Aorta (tissue), 5 donors: ENCODE measurements around the gene GLT1D1. TPM values are rescaled to one million over a fixed set of nuclear protein-coding genes. Genes with fewer than 3 reads are reported as not detected.

Experiments used
- ATAC-seq: fragments of 200-7000 bp; cut with Tn5 transposase; one replicate; pipeline ENCODE4 v1.9.1; 2022; ENCODE audit warnings: moderate library complexity; ENCODE audit not compliant: low FRiP score
- DNase-seq, 2 donors: peaks; one replicate each; pipeline ENCODE4 v3.0.0-alpha.2; 2020
- H3K27ac ChIP-seq, 2 donors: one replicate each; pipeline ENCODE4 v1.5.1; 2013; ENCODE audit warnings: low read length in 2 of 2, mild to moderate bottlenecking in 2 of 2, moderate library complexity in 2 of 2, control low read depth in 1 of 2, inconsistent platforms in 1 of 2, low read depth in 1 of 2
- H3K27me3 ChIP-seq, 2 donors: one replicate each; pipeline ENCODE4 v1.6.1; 2013; ENCODE audit warnings: control low read depth in 1 of 2, low read length in 1 of 2, mild to moderate bottlenecking in 1 of 2, moderate library complexity in 1 of 2; ENCODE audit not compliant: insufficient read depth in 2 of 2, control insufficient read depth in 1 of 2
- H3K36me3 ChIP-seq, 2 donors: one replicate each; pipeline ENCODE4 v1.6.1; 2013; ENCODE audit warnings: control low read depth in 1 of 2, low read length in 1 of 2, mild to moderate bottlenecking in 1 of 2; ENCODE audit not compliant: insufficient read depth in 2 of 2, control insufficient read depth in 1 of 2
- H3K4me1 ChIP-seq, 2 donors: one replicate each; pipeline ENCODE4 v1.6.1; 2013; ENCODE audit warnings: low read length in 2 of 2, control low read depth in 1 of 2, mild to moderate bottlenecking in 1 of 2, moderate library complexity in 1 of 2; ENCODE audit not compliant: insufficient read depth in 2 of 2, control insufficient read depth in 1 of 2
- H3K4me3 ChIP-seq, 2 donors: one replicate each; pipeline ENCODE4 v1.5.1; 2013; ENCODE audit warnings: low read length in 2 of 2, control low read depth in 1 of 2, mild to moderate bottlenecking in 1 of 2
- H3K9me3 ChIP-seq: one replicate; pipeline ENCODE4 v1.6.1; 2013; ENCODE audit warnings: mild to moderate bottlenecking, low read length; ENCODE audit not compliant: control insufficient read depth
- WGBS, 2 donors: extraction: QIAGEN DNeasy Blood & Tissue Kit; methylation state at CpG; one replicate each; pipeline ENCODE4 v1.1.7; 2013; 5-methylcytosine and 5-hydroxymethylcytosine counted together
- intact Hi-C, 2 donors: fragments of 100-400 bp; cut with DNase I; formaldehyde crosslinking; loops; one replicate each; pipeline versions ENCODE4 v1.14.2 to v1.15.0; 2022
- polyA plus RNA-seq, 2 donors: library from polyadenylated mRNA; stranded (reverse); fragments of 200-250 nt; gene quantifications; one replicate each; pipeline ENCODE4 v1.2.3, GENCODE V29; 2013
- total RNA-seq, 2 donors: library from RNA; stranded (reverse); fragmentation: NEBNext Ultra II Directional; extraction: Animal tissue kit (Norgen Biotek cat#: 25700); gene quantifications; one replicate each; pipeline ENCODE4 v1.2.1, GENCODE V29; 2021
- donor health status: healthy with polysubstance abuse.
- donor health status: Bipolar disorder and iron deficiency.
- donor health status: DM: no; HTN: no; CAD: no.
- donor health status: DM: no; HTN: no; CAD: no.
- donor health status: DM: yes; HTN: yes; CAD: no.

Gene GLT1D1
- total and polyA plus RNA-seq, 4 donors = 0.54 to 1.4 (median 0.78) TPM; not detected in 1

DNA sequence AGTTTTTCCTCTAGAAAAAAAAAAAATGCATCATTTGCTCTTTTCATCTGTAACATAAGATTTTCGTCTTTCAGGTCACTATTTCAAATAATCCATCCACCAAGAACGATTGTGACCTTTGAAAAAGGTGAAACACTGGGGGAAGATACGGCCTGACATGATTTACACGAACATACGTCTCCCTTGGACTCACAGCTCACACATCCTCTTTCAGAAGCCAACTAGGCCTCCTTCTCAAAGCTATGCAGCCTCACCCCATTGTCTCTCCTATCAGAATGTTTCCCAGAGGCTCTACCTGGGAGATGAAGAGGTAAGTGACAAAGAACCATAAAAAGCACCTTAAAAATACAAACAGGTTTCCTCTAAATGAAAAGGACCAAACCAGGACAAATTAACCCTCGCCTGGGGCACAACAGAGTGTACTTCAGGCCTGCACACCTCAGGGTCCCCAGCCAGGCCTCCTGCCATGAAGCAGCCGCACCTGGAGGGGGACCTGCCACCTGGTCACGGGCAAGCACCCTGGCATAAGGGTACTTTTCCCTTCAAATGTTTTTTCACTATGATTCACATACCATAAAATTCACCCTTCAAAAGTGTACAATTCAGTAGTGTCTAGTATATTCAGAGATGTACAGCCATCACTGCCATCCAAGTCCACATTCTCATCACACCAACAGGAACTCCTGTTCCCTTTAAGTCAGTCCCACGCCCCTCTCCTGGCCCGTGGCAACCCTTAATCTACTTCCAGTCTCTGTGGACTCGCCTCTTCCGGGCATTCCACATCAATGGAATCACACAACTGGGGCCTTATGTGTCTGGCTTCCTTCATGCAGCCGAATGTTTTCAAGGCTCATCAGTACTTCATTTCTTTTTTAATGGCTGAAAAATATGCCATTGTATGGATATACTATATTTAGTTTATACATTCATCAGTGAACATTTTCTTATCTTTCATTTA, 34.9 kb upstream of the GLT1D1 start:
- H3K4me3 ChIP-seq = no peak overlapping the region

DNA sequence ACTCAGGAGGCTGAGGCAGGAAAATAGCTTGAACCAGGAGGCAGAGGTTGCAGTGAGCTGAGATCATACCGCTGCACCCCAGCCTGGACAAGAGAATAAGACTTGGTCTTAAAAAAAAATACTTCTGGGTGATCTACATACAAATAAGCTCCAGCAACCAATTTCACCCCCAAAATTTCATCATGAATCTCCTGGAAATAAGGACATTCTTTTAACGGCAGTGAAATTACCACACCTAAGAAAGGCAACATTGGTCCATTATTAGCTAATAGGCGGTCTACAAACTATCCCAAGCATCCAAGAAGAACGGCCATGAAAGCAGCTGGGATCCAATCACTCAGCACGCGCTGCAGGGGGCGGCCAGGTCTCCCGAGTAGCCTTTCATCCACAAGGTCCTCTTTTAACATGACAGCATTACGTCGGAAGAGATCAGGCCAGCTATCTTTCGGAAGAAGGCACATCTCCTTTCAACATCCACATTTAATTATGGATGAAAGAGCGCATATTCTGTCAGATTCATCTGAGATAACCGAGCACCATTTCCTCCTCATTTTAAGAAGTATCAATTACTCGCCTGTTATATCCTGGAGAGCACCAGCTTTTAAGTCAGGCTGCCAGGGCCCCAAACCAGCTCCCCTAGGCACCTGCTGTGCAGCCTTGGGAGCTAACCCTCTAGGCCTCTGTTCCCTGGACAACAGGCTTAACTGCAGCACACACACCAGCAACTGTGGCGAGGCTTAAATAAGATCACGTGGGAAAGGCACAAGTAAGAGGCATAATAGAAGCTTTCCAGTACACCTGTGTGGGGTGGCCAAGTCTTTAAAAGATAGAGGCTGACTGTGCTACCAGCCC, 33.8 kb upstream of the GLT1D1 start:
- Histone ChIP-seq H3K4me3 (no peak overlapping the region), H3K27ac (peak overlapping the region in 1 of 2 donors; percentile 42), H3K9me3 (no peaks in the 10 kb centered on the region), H3K4me1 (peaks cover 0 to 8% of the 10 kb centered on the region in 2 donors), H3K27me3 (no peaks in the 10 kb centered on the region), H3K36me3 (no peaks in the 10 kb centered on the region)
- DNase-seq = no peak
- intact Hi-C loops = no loop called here
- WGBS, 2 donors = 83 to 84% methylated on average over 16 of the region's 16 CpGs
- no peak for ATAC-seq

More for the DNA sequence above, 34.9 kb upstream of the GLT1D1 start:
- H3K27me3 ChIP-seq = no peaks in the 10 kb centered on the region
- H3K36me3 ChIP-seq = peaks cover 0 to 3% of the 10 kb centered on the region in 2 donors
- H3K27ac ChIP-seq = peak overlapping the region; percentile 86 to 93
- DNase-seq = peak in 1 of 2 donors; percentile 74
- peaks cover 2 to 11% of the 10 kb centered on the region in 2 donors for H3K4me1 ChIP-seq
- H3K9me3 ChIP-seq = no peaks in the 10 kb centered on the region
- WGBS, 2 donors = 18 to 25% methylated on average over 13 of the region's 13 CpGs
- ATAC-seq = peak; percentile 30
- intact Hi-C loops = no loop called here

DNA sequence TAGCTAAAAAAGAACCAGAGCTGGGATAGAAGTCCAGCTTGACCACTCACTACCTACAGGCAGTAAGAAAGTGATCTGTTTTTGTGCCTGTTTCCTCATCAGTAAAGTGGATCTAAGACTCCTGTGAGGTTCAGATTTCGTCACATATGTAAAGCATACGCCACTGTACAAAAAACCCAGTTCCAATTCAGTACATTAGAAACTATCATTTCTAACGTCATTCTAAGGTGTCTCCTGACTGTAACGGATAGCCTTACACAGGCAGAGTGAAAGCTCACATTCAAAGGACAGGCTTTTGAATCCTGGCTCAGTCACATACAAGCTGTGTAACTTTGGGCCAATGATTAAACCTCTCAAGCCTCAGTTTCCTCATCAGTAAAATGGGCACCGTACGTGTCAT, 33.0 kb upstream of the GLT1D1 start:
- Histone ChIP-seq H3K4me3 (no peak overlapping the region), H3K4me1 (peaks cover 0 to 6% of the 10 kb centered on the region in 2 donors)
- WGBS, 2 donors = 92 to 96% methylated on average over 6 of the region's 6 CpGs

GRCh38 chr12:128820723-128821432, 32.4 kb upstream of the GLT1D1 start:
- Histone ChIP-seq H3K9me3 (no peaks in the 10 kb centered on the region), H3K4me3 (no peak overlapping the region), H3K4me1 (peaks cover 0 to 3% of the 10 kb centered on the region in 2 donors), H3K27ac (peak overlapping the region in 1 of 2 donors; percentile 1), H3K27me3 (no peaks in the 10 kb centered on the region), H3K36me3 (no peaks in the 10 kb centered on the region)
- intact Hi-C loops = no loop called here
- 72 to 73% methylated on average over 7 of the region's 7 CpGs for WGBS, 2 donors
- ATAC-seq (no peak), DNase-seq (peak in 1 of 2 donors; percentile 81)

More for the DNA sequence above, 33.0 kb upstream of the GLT1D1 start:
- Histone ChIP-seq H3K27me3 (no peaks in the 10 kb centered on the region), H3K9me3 (no peaks in the 10 kb centered on the region), H3K36me3 (no peaks in the 10 kb centered on the region), H3K27ac (peak overlapping the region in 1 of 2 donors; percentile 8)
- ATAC-seq (no peak), DNase-seq (no peak)
- intact Hi-C loops = no loop called here

- H3K4me1 ChIP-seq = no peaks in the 10 kb centered on the region
- intact Hi-C loops = loop anchor here in 1 of 2 donors (1.0 kb wide), 1 partner anchor 97 kb away; no protein-coding TSS in a partner anchor
- 1% methylated on average over 61 to 88 of the region's 88 CpGs for WGBS, 2 donors
Measured at GRCh38 chr12:128823216-128823915, 29.9 kb upstream of the GLT1D1 start.

GRCh38 chr12:128823916-128824839, 29.1 kb upstream of the GLT1D1 start, which contains the start of gene SLC15A4:
Gene SLC15A4, minus strand, starts transcription at chr12:128823958. Its CDS starts 15 bp downstream, at chr12:128823943.
- H3K9me3 ChIP-seq = peaks cover 3% of the 10 kb centered on the region
- H3K4me1 ChIP-seq = no peaks in the 10 kb centered on the region
- no peaks in the 10 kb centered on the region for H3K27me3 ChIP-seq
- intact Hi-C loops = loop anchor here in 1 of 2 donors (1.0 kb wide), 2 partner anchors 42 to 96 kb away; no protein-coding TSS in a partner anchor
- peak within 1 kb of the TSS; percentile 66 to 73 for H3K4me3 ChIP-seq
- peak within 1 kb of the TSS; percentile 44 to 81 for H3K27ac ChIP-seq
- WGBS, 2 donors = 1 to 3% methylated on average over 59 to 63 of the region's 63 CpGs
- peak; percentile 99 for ATAC-seq
- no peaks in the 10 kb centered on the region for H3K36me3 ChIP-seq
- DNase-seq = peak; percentile 99

More at GRCh38 chr12:128823216-128823915, 29.9 kb upstream of the GLT1D1 start:
- ATAC-seq (no peak), DNase-seq (no peak)
- Histone ChIP-seq H3K4me3 (peak overlapping the region; percentile 64 to 66), H3K27me3 (no peaks in the 10 kb centered on the region), H3K27ac (peak overlapping the region; percentile 40 to 64), H3K36me3 (no peaks in the 10 kb centered on the region), H3K9me3 (peaks cover 3% of the 10 kb centered on the region)

DNA sequence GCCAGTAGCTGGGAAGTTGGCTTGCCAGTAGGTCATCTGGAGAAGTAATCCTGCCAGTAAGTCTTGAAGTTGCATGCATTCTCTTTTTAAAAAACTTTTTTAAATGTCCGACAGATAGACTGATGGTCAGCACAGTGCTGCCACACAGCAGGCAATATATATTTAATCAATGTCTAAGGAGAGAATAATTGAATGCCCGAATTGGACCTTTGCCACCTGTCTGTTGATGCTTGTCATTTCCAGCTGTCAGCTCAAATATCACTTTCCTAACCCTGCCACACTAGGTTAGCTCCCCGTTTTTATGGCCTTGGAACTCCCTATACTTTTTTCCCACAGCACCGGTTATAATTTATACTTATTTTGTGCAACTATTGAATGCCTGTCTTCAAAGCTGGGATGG, 27.4 kb upstream of the GLT1D1 start:
- Histone ChIP-seq H3K9me3 (peaks cover 3% of the 10 kb centered on the region), H3K4me1 (no peaks in the 10 kb centered on the region), H3K27ac (no peak overlapping the region), H3K36me3 (no peaks in the 10 kb centered on the region), H3K27me3 (no peaks in the 10 kb centered on the region), H3K4me3 (no peak overlapping the region)
- intact Hi-C loops = no loop called here
- DNase-seq (no peak), ATAC-seq (no peak)
- WGBS, 2 donors = 77 to 80% methylated on average over 4 of the region's 4 CpGs
